Chondrocyte (in vitro differentiated cells): ENCODE results near the gene MPZL2. TPM values are rescaled to one million over a fixed set of nuclear protein-coding genes. Genes with fewer than 3 reads are reported as not detected.

Source experiments
- DNase-seq: peaks from one replicate; pipeline ENCODE4 v3.0.0; 2021; ENCODE audit warnings: mixed read lengths, low spot score
- H3K27ac Mint-ChIP-seq: one replicate; pipeline ENCODE4 v1.8.0; 2021; ENCODE audit warnings: mild to moderate bottlenecking, moderate library complexity, mixed read lengths; ENCODE audit not compliant: unreplicated experiment
- H3K27me3 Mint-ChIP-seq: 2 replicates; pipeline ENCODE4 v1.8.0; 2021; ENCODE audit warnings: low read depth, mixed read lengths
- H3K36me3 Mint-ChIP-seq: 2 replicates; pipeline ENCODE4 v1.8.0; 2021; ENCODE audit warnings: low read depth, mixed read lengths
- H3K4me1 Mint-ChIP-seq: 2 replicates; pipeline ENCODE4 v1.8.0; 2021; ENCODE audit warnings: low read depth, mild to moderate bottlenecking, mixed read lengths
- H3K4me3 Mint-ChIP-seq: one replicate; pipeline ENCODE4 v1.8.0; 2021; ENCODE audit warnings: mild to moderate bottlenecking, moderate library complexity, mixed read lengths; ENCODE audit not compliant: unreplicated experiment
- H3K9me3 Mint-ChIP-seq: 2 replicates; pipeline ENCODE4 v1.8.0; 2021; ENCODE audit warnings: low read depth, mixed read lengths
- total RNA-seq: library from RNA; stranded (reverse); gene quantifications from 3 replicates; pipeline ENCODE4 v1.2.1, GENCODE V29; 2021
- TF ChIP-seq, protein P1 (sequence below): fragments of 200-600 bp; sonication (generic); IDR thresholded peaks from 2 replicates; pipeline ENCODE4 v1.5.0; 2021; ENCODE audit warnings: antibody characterized with exemption, mild to moderate bottlenecking, moderate library complexity

The MPZL2 gene
- total RNA-seq, 1 donor from 2014 or later = not detected

DNA sequence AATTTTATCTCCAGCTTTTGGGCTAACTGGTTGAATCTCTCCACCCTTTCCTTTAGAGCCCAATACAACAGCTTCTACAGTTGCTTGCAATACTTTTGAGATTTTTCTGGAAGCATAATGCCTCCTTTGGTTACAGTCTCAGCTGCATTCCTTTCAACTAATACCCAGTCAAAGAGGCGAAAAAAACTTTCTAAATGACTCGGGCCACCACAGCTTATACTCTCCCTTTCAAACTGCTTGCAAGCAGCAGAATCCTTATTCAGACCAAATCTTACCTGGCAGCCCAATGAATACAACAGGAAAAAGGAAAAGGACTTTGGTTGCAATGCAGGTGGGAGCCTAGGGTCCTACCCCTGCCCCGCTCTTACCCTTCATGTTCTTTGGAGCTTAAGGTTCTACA, 55.1 kb downstream of the MPZL2 start:
- Mint-ChIP-seq H3K4me3 (no peak overlapping the region), H3K36me3 (no peaks in the 10 kb centered on the region), H3K9me3 (no peaks in the 10 kb centered on the region), H3K27me3 (peaks cover 70% of the 10 kb centered on the region), H3K27ac (no peak overlapping the region), H3K4me1 (peaks cover 7% of the 10 kb centered on the region)
- TF ChIP-seq, protein P1, sequence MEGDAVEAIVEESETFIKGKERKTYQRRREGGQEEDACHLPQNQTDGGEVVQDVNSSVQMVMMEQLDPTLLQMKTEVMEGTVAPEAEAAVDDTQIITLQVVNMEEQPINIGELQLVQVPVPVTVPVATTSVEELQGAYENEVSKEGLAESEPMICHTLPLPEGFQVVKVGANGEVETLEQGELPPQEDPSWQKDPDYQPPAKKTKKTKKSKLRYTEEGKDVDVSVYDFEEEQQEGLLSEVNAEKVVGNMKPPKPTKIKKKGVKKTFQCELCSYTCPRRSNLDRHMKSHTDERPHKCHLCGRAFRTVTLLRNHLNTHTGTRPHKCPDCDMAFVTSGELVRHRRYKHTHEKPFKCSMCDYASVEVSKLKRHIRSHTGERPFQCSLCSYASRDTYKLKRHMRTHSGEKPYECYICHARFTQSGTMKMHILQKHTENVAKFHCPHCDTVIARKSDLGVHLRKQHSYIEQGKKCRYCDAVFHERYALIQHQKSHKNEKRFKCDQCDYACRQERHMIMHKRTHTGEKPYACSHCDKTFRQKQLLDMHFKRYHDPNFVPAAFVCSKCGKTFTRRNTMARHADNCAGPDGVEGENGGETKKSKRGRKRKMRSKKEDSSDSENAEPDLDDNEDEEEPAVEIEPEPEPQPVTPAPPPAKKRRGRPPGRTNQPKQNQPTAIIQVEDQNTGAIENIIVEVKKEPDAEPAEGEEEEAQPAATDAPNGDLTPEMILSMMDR = no peak
- no peak for DNase-seq

DNA sequence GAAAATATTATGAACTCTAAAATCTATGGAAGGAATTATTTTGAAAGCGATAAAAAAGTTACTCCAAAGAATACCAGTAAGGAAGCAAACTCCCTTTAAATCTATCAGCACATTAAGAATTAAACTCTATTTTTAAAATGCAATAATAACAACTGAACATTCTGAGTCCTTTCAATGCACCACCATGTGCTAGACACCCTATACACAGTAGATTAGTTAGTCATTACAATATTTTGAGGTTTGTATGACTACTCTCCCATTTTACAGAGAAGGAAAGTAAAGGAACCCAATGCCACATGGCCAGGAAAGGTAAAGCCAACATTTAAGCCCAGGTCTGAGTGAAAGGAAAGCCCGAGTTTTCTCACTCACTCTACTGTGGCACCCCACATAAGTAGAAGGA, 57.0 kb downstream of the MPZL2 start:
- Mint-ChIP-seq H3K4me3 (no peak overlapping the region), H3K27ac (no peak overlapping the region), H3K27me3 (peaks cover 52% of the 10 kb centered on the region), H3K4me1 (peaks cover 7% of the 10 kb centered on the region), H3K36me3 (no peaks in the 10 kb centered on the region), H3K9me3 (no peaks in the 10 kb centered on the region)
- DNase-seq = no peak
- TF ChIP-seq, protein P1 = no peak

DNA sequence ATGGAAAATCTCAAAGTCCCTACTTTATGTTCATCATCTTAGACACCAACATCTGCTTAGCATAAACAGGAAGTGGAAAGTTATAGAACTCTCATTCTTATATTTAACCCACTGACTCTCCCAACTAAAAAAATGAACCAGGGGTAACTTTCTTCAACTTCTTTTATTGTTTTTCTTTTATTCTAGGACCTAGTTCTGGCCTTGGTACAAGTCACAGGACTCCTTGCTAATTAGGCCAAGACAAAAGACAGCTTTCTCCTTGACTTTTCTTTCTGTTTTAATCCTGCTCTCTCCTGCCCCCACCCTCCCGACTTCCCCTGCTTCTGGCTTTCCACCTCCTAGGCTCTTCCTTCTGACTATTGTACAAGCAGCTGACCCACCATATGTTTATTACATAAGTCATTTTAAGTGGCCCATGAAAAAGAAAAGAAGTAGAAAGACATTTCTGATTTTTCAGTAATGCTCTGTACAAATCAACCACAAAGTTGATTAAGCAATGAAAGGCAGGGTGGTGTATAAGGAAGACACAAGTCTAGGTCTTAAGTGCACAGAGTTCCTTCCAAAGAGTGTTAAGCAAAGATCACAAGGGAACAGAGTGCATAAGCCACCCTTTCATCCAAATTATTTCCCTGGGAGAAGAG, 57.6 kb downstream of the MPZL2 start:
- Mint-ChIP-seq H3K4me3 (no peak overlapping the region), H3K9me3 (no peaks in the 10 kb centered on the region), H3K36me3 (no peaks in the 10 kb centered on the region), H3K27ac (no peak overlapping the region), H3K4me1 (peaks cover 7% of the 10 kb centered on the region), H3K27me3 (peaks cover 47% of the 10 kb centered on the region)
- TF ChIP-seq, protein P1 = no peak
- DNase-seq = no peak

DNA sequence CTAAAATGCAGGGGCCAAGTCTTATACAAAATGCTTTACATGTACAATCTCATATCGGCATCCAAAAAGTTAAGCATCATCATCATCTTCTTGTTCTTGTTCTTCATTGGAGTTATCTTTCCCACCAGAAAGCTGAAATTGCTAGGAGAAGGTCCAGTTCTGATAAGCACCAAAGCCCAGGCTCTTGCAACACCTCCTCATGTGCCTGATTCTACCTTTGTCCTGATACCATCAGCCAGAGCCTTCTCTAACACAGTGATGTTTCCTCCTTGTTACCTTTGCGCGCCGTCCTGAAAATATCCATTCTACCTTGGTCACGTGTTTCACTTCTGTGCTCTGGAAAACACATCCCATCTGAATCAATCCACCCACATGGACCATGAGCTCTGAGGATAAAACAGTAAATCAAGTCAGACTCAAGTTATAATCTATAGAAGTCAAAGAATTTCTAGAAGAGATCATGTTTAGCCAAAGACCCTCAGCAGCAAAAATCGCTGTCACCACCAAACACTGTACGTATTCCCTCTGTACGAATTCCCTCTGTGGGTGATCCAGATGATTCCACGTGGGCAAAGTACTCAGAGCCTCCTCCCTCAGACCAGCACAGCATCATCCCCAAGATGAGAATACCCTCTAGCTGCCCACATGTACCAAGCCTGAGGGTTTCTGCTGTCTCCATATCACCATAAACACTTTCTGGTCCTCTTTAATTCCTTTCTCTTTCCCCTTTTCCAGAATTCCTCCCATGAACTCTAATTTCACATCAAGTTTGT, 58.3 kb downstream of the MPZL2 start:
- Mint-ChIP-seq H3K27ac (no peak overlapping the region), H3K9me3 (no peaks in the 10 kb centered on the region), H3K4me1 (peaks cover 2% of the 10 kb centered on the region), H3K36me3 (no peaks in the 10 kb centered on the region), H3K4me3 (no peak overlapping the region), H3K27me3 (peaks cover 42% of the 10 kb centered on the region)
- TF ChIP-seq, protein P1 = no peak
- DNase-seq = no peak

Other genes starting within 250 kb of the MPZL2 start
- not detected in 3 replicates for gene TMPRSS4, start 187.2 kb downstream of the MPZL2 start, total RNA-seq
- gene SMIM35, start 177.3 kb downstream of the MPZL2 start, total RNA-seq = not detected in 3 replicates
- gene SCN4B, start 111.5 kb downstream of the MPZL2 start, total RNA-seq = 0.28 to 0.42 TPM in 2 of 3 replicates, not detected in the other
- gene SCN2B, start 87.7 kb downstream of the MPZL2 start, total RNA-seq = 0.12 to 0.24 TPM (median 0.13 TPM) in 3 replicates
- gene JAML, start 39.3 kb downstream of the MPZL2 start, total RNA-seq = not detected in 3 replicates
- 1.1 to 1.7 TPM (median 1.6 TPM) in 3 replicates for gene MPZL3, start 11.9 kb downstream of the MPZL2 start, total RNA-seq
- gene CD3E, start 40.4 kb upstream of the MPZL2 start, total RNA-seq = not detected in 3 replicates
- not detected in 3 replicates for gene CD3D, start 78.4 kb upstream of the MPZL2 start, total RNA-seq
- not detected in 3 replicates for gene CD3G, start 80.0 kb upstream of the MPZL2 start, total RNA-seq
- gene UBE4A, start 95.3 kb upstream of the MPZL2 start, total RNA-seq = 39.7 to 44.2 TPM (median 39.7 TPM) in 3 replicates
- gene ATP5MG, start 137.3 kb upstream of the MPZL2 start, total RNA-seq = 107 to 138 TPM (median 135 TPM) in 3 replicates
- gene KMT2A, start 172.2 kb upstream of the MPZL2 start, total RNA-seq = 40.3 to 57.6 TPM (median 42.9 TPM) in 3 replicates